Stomach (tissue), 9 donors: ENCODE measurements around the gene PRRC1. TPM values are rescaled to one million over a fixed set of nuclear protein-coding genes. Genes with fewer than 3 reads are reported as not detected.

Experiments used
- DNase-seq, 2 donors: peaks; one replicate each; pipeline versions ENCODE4 v3.0.0 to v3.0.0-alpha.2; 2013 to 2019
- H3K27ac ChIP-seq, 5 donors: fragments of 200-600 bp in 4 of 5; sonication (generic) in 4 of 5; one replicate each; pipeline ENCODE4 v1.5.1; 2013 to 2019; ENCODE audit warnings: mild to moderate bottlenecking in 1 of 5, moderate library complexity in 1 of 5
- H3K27me3 ChIP-seq, 3 donors: fragments of 200-600 bp; sonication (generic); one replicate each; pipeline ENCODE4 v1.5.1; 2017 to 2019; ENCODE audit warnings: mixed run types in 1 of 3
- H3K36me3 ChIP-seq, 4 donors: fragments of 200-600 bp; sonication (generic); 1 replicate in 3 of 4; 2 replicates in 1 of 4; pipeline ENCODE4 v1.5.1; 2016 to 2019
- H3K4me1 ChIP-seq, 4 donors: fragments of 200-600 bp; sonication (generic); one replicate each; pipeline ENCODE4 v1.5.1; 2016 to 2019
- H3K4me3 ChIP-seq, 4 donors: fragments of 200-600 bp; sonication (generic) in 3 of 4; one replicate each; pipeline ENCODE4 v1.5.1; 2016 to 2019; ENCODE audit warnings: mild to moderate bottlenecking in 1 of 4
- H3K9me3 ChIP-seq, 4 donors: fragments of 200-600 bp; sonication (generic); one replicate each; pipeline ENCODE4 v1.5.1; 2016 to 2019
- CTCF ChIP-seq, 7 experiments: fragments of 450-650 bp in 4 of 7; fragments of 200-600 bp in 3 of 7; sonication (generic) in 3 of 7; IDR thresholded peaks; one replicate each; pipeline ENCODE4 v1.5.1; 2016 to 2019; ENCODE audit warnings: antibody characterized with exemption in 7 of 7, control low read depth in 2 of 7, mild to moderate bottlenecking in 1 of 7
- EP300 ChIP-seq: sonication (generic); formaldehyde crosslinking; IDR thresholded peaks from one replicate; pipeline ENCODE4 v1.6.1; 2017; ENCODE audit warnings: antibody characterized with exemption
- POLR2A ChIP-seq, 4 donors: fragments of 450-650 bp; IDR thresholded peaks; one replicate each; pipeline ENCODE4 v1.6.1; 2016; ENCODE audit warnings: antibody characterized with exemption in 4 of 4, control low read depth in 2 of 4, mild to moderate bottlenecking in 1 of 4, moderate library complexity in 1 of 4
- POLR2AphosphoS5 ChIP-seq, 3 donors: sonication (generic); formaldehyde crosslinking; IDR thresholded peaks; one replicate each; pipeline ENCODE4 v1.6.1; 2016; ENCODE audit warnings: antibody characterized with exemption in 3 of 3
- WGBS, 5 donors: extraction: QIAGEN DNeasy Blood & Tissue Kit in 3 of 5; methylation state at CpG; one replicate each; pipeline versions ENCODE4 v1.1.5 to v1.1.7; 2013 to 2018; 5-methylcytosine and 5-hydroxymethylcytosine counted together
- intact Hi-C: fragments of 100-400 bp; cut with DNase I; formaldehyde crosslinking; loops from one replicate; pipeline ENCODE4 v1.15.1; 2023; ENCODE audit warnings: low total_unique reads
- polyA plus RNA-seq, 3 donors: library from polyadenylated mRNA; stranded (reverse); fragments of 200-250 nt; gene quantifications; one replicate each; pipeline ENCODE4 v1.2.3, GENCODE V29; 2013
- total RNA-seq, 5 donors: library from RNA; depleted of rRNA; stranded (reverse); fragments of >200 nt; gene quantifications; one replicate each; pipeline versions ENCODE4 v1.1.0 to v1.2.3, GENCODE V29; 2014 to 2016
- donor health status: healthy with polysubstance abuse.
- donor health status: Bipolar disorder and iron deficiency.
- donor health status: healthy.

Gene PRRC1
- total and polyA plus RNA-seq, 8 donors: 12.5 to 82.8 (median 30.5) TPM

DNA sequence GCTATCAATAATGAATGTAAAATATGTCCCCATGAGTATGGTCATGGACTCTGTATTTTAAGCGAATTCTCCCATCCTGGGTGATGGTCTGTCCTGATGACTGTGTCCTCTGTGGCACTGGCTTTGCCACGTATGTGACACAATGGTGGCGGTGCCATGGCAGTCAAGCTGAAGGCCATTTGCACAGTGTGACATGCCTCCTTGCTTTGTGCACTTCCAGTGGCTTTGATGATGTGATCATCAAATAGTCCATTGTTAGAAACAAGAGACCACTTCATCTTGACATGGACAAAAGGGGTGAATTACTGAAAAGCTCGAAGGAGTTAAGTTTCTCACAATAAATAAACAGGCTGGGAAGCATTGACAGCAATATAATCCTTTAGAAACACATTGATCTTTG, 31.0 kb upstream of the PRRC1 start:
- TF ChIP-seq POLR2AphosphoS5 (IDR thresholded peaks at IDR 0.05) (no peak), EP300 (no peak)
- Histone ChIP-seq H3K36me3 (no peaks in the 10 kb centered on the region), H3K27me3 (peaks cover 0 to 5% (median 3%) of the 10 kb centered on the region in 3 donors), H3K9me3 (no peaks in the 10 kb centered on the region), H3K4me3 (no peak overlapping the region), H3K4me1 (no peaks in the 10 kb centered on the region), H3K27ac (no peak overlapping the region)
- DNase-seq: no peak
- WGBS, 5 donors: 74 to 86% (median 79%) methylated on average over 4 of the region's 4 CpGs
- intact Hi-C loops: no loop called here

DNA sequence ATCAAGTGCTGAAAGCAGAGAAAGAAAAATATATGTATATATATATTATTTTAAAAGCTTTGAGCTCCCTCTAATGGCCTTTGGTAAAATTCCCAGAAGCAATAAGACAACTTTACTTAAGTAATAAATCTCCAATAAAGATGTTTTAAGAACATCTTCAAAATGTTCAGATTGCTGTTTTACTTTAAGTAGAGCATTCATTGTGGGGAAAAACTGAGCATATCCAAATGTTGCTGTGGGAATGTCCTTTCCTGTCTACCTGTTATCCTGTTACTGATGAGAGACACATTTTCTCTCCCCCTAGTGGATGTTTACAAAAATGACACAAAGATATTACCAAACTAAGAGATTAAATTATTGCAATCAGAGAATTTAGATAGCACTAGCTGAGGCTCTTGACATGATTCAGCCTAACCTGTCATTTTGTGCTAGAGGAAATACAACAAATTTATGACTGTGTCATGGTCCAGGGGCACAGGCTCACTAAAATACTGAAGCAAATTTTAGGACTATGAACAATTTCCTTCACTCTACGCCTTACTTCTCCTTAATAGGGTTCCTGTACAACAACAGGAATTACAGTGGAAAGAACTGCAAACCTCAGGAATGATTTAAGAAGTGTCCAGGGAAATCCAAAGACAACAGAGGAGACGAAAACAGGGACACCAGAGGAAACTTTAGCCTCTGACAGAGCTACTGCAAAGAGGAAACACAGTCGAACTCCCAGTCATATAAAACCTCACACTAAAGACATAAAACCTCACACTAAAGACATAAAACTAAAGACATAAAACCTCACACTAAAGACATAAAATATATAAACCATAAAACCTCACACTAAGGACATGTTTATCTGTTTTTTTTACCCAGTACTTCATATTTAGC, 24.3 kb upstream of the PRRC1 start:
- Histone ChIP-seq H3K27me3 (peaks cover 0 to 10% (median 3%) of the 10 kb centered on the region in 3 donors), H3K27ac (no peak overlapping the region), H3K9me3 (no peaks in the 10 kb centered on the region), H3K4me1 (no peaks in the 10 kb centered on the region), H3K36me3 (no peaks in the 10 kb centered on the region), H3K4me3 (no peak overlapping the region)
- intact Hi-C loops: no loop called here
- peak in 1 of 2 donors; percentile 67 for DNase-seq
- 64 to 72% (median 68%) methylated on average over 3 of the region's 3 CpGs for WGBS, 5 donors
- no peak for TF ChIP-seq EP300
- TF ChIP-seq CTCF (IDR thresholded peaks at IDR 0.05): peak in 5 of 7 experiments; percentile 27 to 77 (median 63)

GRCh38 chr5:127498548-127498947, 18.9 kb upstream of the PRRC1 start:
- WGBS, 5 donors: 68 to 83% (median 71%) methylated on average over 1 of the region's 1 CpG
- intact Hi-C loops: no loop called here
- Histone ChIP-seq H3K4me1 (no peaks in the 10 kb centered on the region), H3K27ac (no peak overlapping the region), H3K9me3 (no peaks in the 10 kb centered on the region), H3K36me3 (no peaks in the 10 kb centered on the region), H3K27me3 (no peaks in the 10 kb centered on the region), H3K4me3 (no peak overlapping the region)
- DNase-seq: no peak
- TF ChIP-seq POLR2A (IDR thresholded peaks at IDR 0.05): no peak
- TF ChIP-seq CTCF (IDR thresholded peaks at IDR 0.05): no peak

GRCh38 chr5:127505905-127506304, 11.5 kb upstream of the PRRC1 start:
- H3K4me1 ChIP-seq: no peaks in the 10 kb centered on the region
- no peak for TF ChIP-seq POLR2AphosphoS5 (IDR thresholded peaks at IDR 0.05)
- no peak for TF ChIP-seq POLR2A (IDR thresholded peaks at IDR 0.05)
- no peak for TF ChIP-seq EP300
- TF ChIP-seq CTCF (IDR thresholded peaks at IDR 0.05): no peak
- intact Hi-C loops: no loop called here
- no peaks in the 10 kb centered on the region for H3K36me3 ChIP-seq
- no peak overlapping the region for H3K27ac ChIP-seq
- H3K27me3 ChIP-seq: no peaks in the 10 kb centered on the region
- 85 to 92% (median 90%) methylated on average over 2 of the region's 2 CpGs for WGBS, 5 donors
- no peaks in the 10 kb centered on the region for H3K9me3 ChIP-seq
- no peak overlapping the region for H3K4me3 ChIP-seq
- DNase-seq: no peak

GRCh38 chr5:127506616-127507015, 10.8 kb upstream of the PRRC1 start:
- no peak for DNase-seq
- Histone ChIP-seq H3K27ac (no peak overlapping the region), H3K9me3 (no peaks in the 10 kb centered on the region), H3K36me3 (no peaks in the 10 kb centered on the region), H3K4me1 (no peaks in the 10 kb centered on the region), H3K4me3 (no peak overlapping the region), H3K27me3 (no peaks in the 10 kb centered on the region)
- no peak for TF ChIP-seq POLR2AphosphoS5 (IDR thresholded peaks at IDR 0.05)
- TF ChIP-seq EP300: no peak
- no peak for TF ChIP-seq CTCF (IDR thresholded peaks at IDR 0.05)
- intact Hi-C loops: no loop called here
- WGBS, 5 donors: 79 to 91% (median 82%) methylated on average over 6 of the region's 6 CpGs
